PC-3 (cell line): ENCODE data around the gene FYTTD1. TPM values are rescaled to one million over a fixed set of nuclear protein-coding genes. Genes with fewer than 3 reads are reported as not detected.

ENCODE experiments used
- ATAC-seq: fragments of 200-7000 bp; cut with Tn5 transposase; 2 replicates; pipeline ENCODE4 v1.9.1; 2020; ENCODE audit warnings: mild to moderate bottlenecking, moderate library complexity
- BruUV-seq: library from RNA; stranded (reverse); fragments of 400-500 nt; replicated peaks from 2 replicates; lab custom pipeline; 2021; lab: Mats Ljungman, UMichigan
- CTCF ChIA-PET: fragments of 300-600 bp; sonication (Branson Sonifier 250); formaldehyde crosslinking; loops from one replicate; lab custom pipeline; 2022; ENCODE audit warnings: antibody characterized with exemption; lab: Charles Lee
- POLR2A ChIA-PET: fragments of 300-600 bp; sonication (Branson Sonifier 250); formaldehyde crosslinking; loops from one replicate; lab custom pipeline; 2022; ENCODE audit warnings: antibody characterized with exemption; ENCODE audit not compliant: unreplicated experiment; lab: Charles Lee
- DNase-seq: peaks from one replicate; pipeline ENCODE4 v3.0.0-alpha.2; 2015
- H2AFZ ChIP-seq: fragments of 300-600 bp; sonication (generic); 2 replicates; pipeline ENCODE4 v1.6.0; 2016; ENCODE audit warnings: antibody characterized with exemption, low read length
- H3F3A ChIP-seq: fragments of 300-600 bp; sonication (generic); one replicate; pipeline ENCODE4 v1.6.0; 2017; ENCODE audit warnings: antibody characterized with exemption, low read length, control low read depth, mild to moderate bottlenecking; ENCODE audit not compliant: unreplicated experiment
- H3K27ac ChIP-seq: fragments of 300-600 bp; sonication (generic); 2 replicates; pipeline ENCODE4 v1.5.1; 2016; ENCODE audit warnings: mild to moderate bottlenecking, low read length
- H3K27me3 ChIP-seq: fragments of 300-600 bp; sonication (generic); 2 replicates; pipeline ENCODE4 v1.6.1; 2016; ENCODE audit warnings: low read length, mixed read lengths
- H3K36me3 ChIP-seq: fragments of 300-600 bp; sonication (generic); 2 replicates; pipeline ENCODE4 v1.6.1; 2016; ENCODE audit warnings: low read depth, mixed run types, low read length, mixed read lengths
- H3K4me1 ChIP-seq: fragments of 300-600 bp; sonication (generic); 2 replicates; pipeline ENCODE4 v1.5.1; 2016; ENCODE audit warnings: low read length; ENCODE audit not compliant: insufficient read depth
- H3K4me2 ChIP-seq: fragments of 300-600 bp; sonication (generic); 2 replicates; pipeline ENCODE4 v1.6.0; 2016; ENCODE audit warnings: low read length
- H3K4me3 ChIP-seq: fragments of 300-600 bp; sonication (generic); 2 replicates; pipeline ENCODE4 v1.5.1; 2016; ENCODE audit warnings: mild to moderate bottlenecking, low read length, mixed read lengths
- H3K79me2 ChIP-seq: fragments of 300-600 bp; sonication (generic); 2 replicates; pipeline ENCODE4 v1.6.1; 2017; ENCODE audit warnings: low read length, mixed read lengths
- H3K9ac ChIP-seq: fragments of 300-600 bp; sonication (generic); 2 replicates; pipeline ENCODE4 v1.6.0; 2016; ENCODE audit warnings: mild to moderate bottlenecking, low read length
- H3K9me2 ChIP-seq: fragments of 300-600 bp; sonication (generic); replicated peaks from 2 replicates; pipeline ENCODE4 v1.6.1; 2016; ENCODE audit warnings: mixed run types, low read length, mixed read lengths
- H3K9me3 ChIP-seq: fragments of 300-600 bp; sonication (generic); 2 replicates; pipeline ENCODE4 v1.6.1; 2016; ENCODE audit warnings: low read length, mixed read lengths
- H4K20me1 ChIP-seq: fragments of 300-600 bp; sonication (generic); 2 replicates; pipeline ENCODE4 v1.6.1; 2016; ENCODE audit warnings: low read length, mixed read lengths
- EZH2 ChIP-seq: fragments of 300-600 bp; sonication (generic); IDR thresholded peaks from one replicate; pipeline ENCODE4 v1.6.1; 2017; ENCODE audit warnings: antibody characterized with exemption, mild to moderate bottlenecking, low read length; ENCODE audit not compliant: unreplicated experiment
- EZH2phosphoT487 ChIP-seq: fragments of 300-600 bp; sonication (generic); IDR thresholded peaks from 2 replicates; pipeline ENCODE4 v1.6.1; 2018; ENCODE audit warnings: mild to moderate bottlenecking, antibody characterized with exemption, low read length, borderline replicate concordance
- intact Hi-C: fragments of 100-400 bp; cut with micrococcal nuclease; formaldehyde crosslinking; loops from 2 replicates; pipeline ENCODE4 v1.9.0; 2023
- total RNA-seq: library from RNA; depleted of rRNA; stranded (reverse); fragments of >200 nt; gene quantifications from 2 replicates; pipeline ENCODE4 v1.2.3, GENCODE V29; 2014
- TF ChIP-seq, protein P1 (sequence below): fragments of 300-600 bp; sonication (generic); conservative IDR thresholded peaks from 2 replicates; pipeline ENCODE4 v1.5.1; 2017; ENCODE audit warnings: antibody characterized with exemption, low read depth, mild to moderate bottlenecking, low read length

FYTTD1 gene
- total RNA-seq, 1 experiment from 2014 or later = 85.4 TPM

GRCh38 chr3:197791892-197792647 is 42.4 kb downstream of the FYTTD1 start:
- H4K20me1 ChIP-seq = peaks cover 20% of the 10 kb centered on the region
- CTCF ChIA-PET = no interaction called here
- H3K4me2 ChIP-seq = peak overlapping the region; percentile 84
- no peaks in the 10 kb centered on the region for H3K36me3 ChIP-seq
- POLR2A ChIA-PET = no interaction called here
- DNase-seq = peak; percentile 33
- H3F3A ChIP-seq = no peaks in the 10 kb centered on the region
- BruUV-seq = TSS peak; percentile 47
- peak overlapping the region; percentile 75 for H3K27ac ChIP-seq
- intact Hi-C loops = loop anchor here (5.0 kb wide), 1 partner anchor 40 kb away; no protein-coding TSS in a partner anchor
- H3K4me3 ChIP-seq = peak overlapping the region; percentile 81
- peaks cover 26% of the 10 kb centered on the region for H3K4me1 ChIP-seq
- H3K27me3 ChIP-seq = no peaks in the 10 kb centered on the region
- H3K79me2 ChIP-seq = peaks cover 58% of the 10 kb centered on the region
- H3K9ac ChIP-seq = peak overlapping the region; percentile 95
- TF ChIP-seq, protein P1, sequence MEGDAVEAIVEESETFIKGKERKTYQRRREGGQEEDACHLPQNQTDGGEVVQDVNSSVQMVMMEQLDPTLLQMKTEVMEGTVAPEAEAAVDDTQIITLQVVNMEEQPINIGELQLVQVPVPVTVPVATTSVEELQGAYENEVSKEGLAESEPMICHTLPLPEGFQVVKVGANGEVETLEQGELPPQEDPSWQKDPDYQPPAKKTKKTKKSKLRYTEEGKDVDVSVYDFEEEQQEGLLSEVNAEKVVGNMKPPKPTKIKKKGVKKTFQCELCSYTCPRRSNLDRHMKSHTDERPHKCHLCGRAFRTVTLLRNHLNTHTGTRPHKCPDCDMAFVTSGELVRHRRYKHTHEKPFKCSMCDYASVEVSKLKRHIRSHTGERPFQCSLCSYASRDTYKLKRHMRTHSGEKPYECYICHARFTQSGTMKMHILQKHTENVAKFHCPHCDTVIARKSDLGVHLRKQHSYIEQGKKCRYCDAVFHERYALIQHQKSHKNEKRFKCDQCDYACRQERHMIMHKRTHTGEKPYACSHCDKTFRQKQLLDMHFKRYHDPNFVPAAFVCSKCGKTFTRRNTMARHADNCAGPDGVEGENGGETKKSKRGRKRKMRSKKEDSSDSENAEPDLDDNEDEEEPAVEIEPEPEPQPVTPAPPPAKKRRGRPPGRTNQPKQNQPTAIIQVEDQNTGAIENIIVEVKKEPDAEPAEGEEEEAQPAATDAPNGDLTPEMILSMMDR = no peak
- TF ChIP-seq EZH2 (no peak), EZH2phosphoT487 (no peak)
- peak overlapping the region; percentile 94 for H2AFZ ChIP-seq
- H3K9me3 ChIP-seq = no peaks in the 10 kb centered on the region
- ATAC-seq = peak; percentile 29
- H3K9me2 ChIP-seq = no peaks in the 10 kb centered on the region

- TSS peak; percentile 12 for BruUV-seq
- Histone ChIP-seq H3K27me3 (no peaks in the 10 kb centered on the region), H4K20me1 (peaks cover 20% of the 10 kb centered on the region), H3K4me3 (peak overlapping the region; percentile 58), H3K9me2 (no peaks in the 10 kb centered on the region), H3K27ac (peak overlapping the region; percentile 2), H3K4me1 (peaks cover 17% of the 10 kb centered on the region; the same call in 1 of the 2 replicates), H2AFZ (no peak overlapping the region), H3K79me2 (peaks cover 69% of the 10 kb centered on the region), H3K36me3 (no peaks in the 10 kb centered on the region), H3F3A (no peaks in the 10 kb centered on the region), H3K9me3 (no peaks in the 10 kb centered on the region), H3K4me2 (peak overlapping the region; percentile 57), H3K9ac (no peak overlapping the region)
- DNase-seq (peak; percentile 54), ATAC-seq (peak; percentile 39)
- intact Hi-C loops = loop anchor here (1.0 to 5.0 kb wide), 2 partner anchors 9 to 41 kb away; no protein-coding TSS in a partner anchor
- POLR2A ChIA-PET = no interaction called here
- CTCF ChIA-PET = interaction anchor here (0.5 to 0.6 kb wide), 2 partner anchors 27 to 40 kb away, joined by 3 to 4 read pairs; no protein-coding TSS in a partner anchor
- no peak for TF ChIP-seq EZH2phosphoT487
- no peak for TF ChIP-seq EZH2
- TF ChIP-seq, protein P1 = no peak
Measured at GRCh38 chr3:197793247-197793646, 43.6 kb downstream of the FYTTD1 start.

- Histone ChIP-seq H3K9me3 (no peaks in the 10 kb centered on the region), H3K79me2 (peaks cover 78% of the 10 kb centered on the region), H3K4me1 (peaks cover 17% of the 10 kb centered on the region; the same call in 1 of the 2 replicates), H4K20me1 (peaks cover 20% of the 10 kb centered on the region), H3F3A (no peaks in the 10 kb centered on the region), H2AFZ (no peak overlapping the region), H3K27ac (no peak overlapping the region), H3K27me3 (no peaks in the 10 kb centered on the region), H3K9ac (no peak overlapping the region), H3K9me2 (no peaks in the 10 kb centered on the region), H3K4me3 (no peak overlapping the region), H3K36me3 (no peaks in the 10 kb centered on the region), H3K4me2 (peak overlapping the region; percentile 57; the same call in 1 of the 2 replicates)
- BruUV-seq = no TSS peak
- ChIA-PET POLR2A (no interaction called here), CTCF (interaction anchor here (0.6 kb wide), 1 partner anchor 1649 kb away, joined by 3 read pairs; no protein-coding TSS in a partner anchor)
- no peak for DNase-seq
- intact Hi-C loops = loop anchor here (5.0 kb wide), 1 partner anchor 42 kb away; no protein-coding TSS in a partner anchor
- TF ChIP-seq EZH2phosphoT487 (no peak), EZH2 (no peak)
- TF ChIP-seq, protein P1 = no peak
- ATAC-seq = no peak
Measured at GRCh38 chr3:197794115-197794514, 44.4 kb downstream of the FYTTD1 start.
